Measurements from ENCODE around the gene PGAP1.

DNA sequence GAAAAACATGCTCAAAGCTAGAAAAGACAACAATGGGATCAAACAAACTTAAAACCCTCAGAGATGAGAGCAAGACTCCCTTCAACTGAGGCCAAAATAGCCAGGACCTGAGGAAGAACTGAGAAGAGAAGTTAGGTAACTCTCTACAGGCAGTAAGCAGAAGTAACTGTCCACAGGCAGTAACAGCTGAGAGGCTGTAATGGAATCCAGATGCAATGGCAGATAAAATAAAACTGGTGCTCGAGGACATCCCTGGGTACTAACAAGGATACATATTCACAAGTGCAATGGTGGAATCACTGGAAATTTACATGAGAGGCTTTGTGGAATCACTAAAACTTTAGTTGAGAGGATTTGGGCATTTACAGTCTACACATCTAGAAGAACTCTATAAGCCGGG is 86.9 kb downstream of the PGAP1 start:
- TF ChIP-seq, protein P1, sequence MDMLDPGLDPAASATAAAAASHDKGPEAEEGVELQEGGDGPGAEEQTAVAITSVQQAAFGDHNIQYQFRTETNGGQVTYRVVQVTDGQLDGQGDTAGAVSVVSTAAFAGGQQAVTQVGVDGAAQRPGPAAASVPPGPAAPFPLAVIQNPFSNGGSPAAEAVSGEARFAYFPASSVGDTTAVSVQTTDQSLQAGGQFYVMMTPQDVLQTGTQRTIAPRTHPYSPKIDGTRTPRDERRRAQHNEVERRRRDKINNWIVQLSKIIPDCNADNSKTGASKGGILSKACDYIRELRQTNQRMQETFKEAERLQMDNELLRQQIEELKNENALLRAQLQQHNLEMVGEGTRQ (IDR thresholded peaks at IDR 0.05; ENCODE audit: borderline replicate concordance, low read depth, low read length), result no peak
- TF ChIP-seq TCF12 (IDR thresholded peaks at IDR 0.05) (no peak), CHD2 (IDR thresholded peaks at IDR 0.05; ENCODE audit: low read length, partially characterized antibody) (no peak), RAD21 (IDR thresholded peaks at IDR 0.05; ENCODE audit: low read length) (no peak), FOXM1 (IDR thresholded peaks at IDR 0.05; ENCODE audit: low read depth) (no peak), TEAD4 (IDR thresholded peaks at IDR 0.05; ENCODE audit: borderline replicate concordance, insufficient read depth) (no peak), EZH2phosphoT487 (IDR thresholded peaks at IDR 0.05; ENCODE audit: borderline replicate concordance, low read depth) (no peak), RFX5 (IDR thresholded peaks at IDR 0.05; ENCODE audit: low read length) (no peak), ELF1 (IDR thresholded peaks at IDR 0.05) (no peak), GABPA (IDR thresholded peaks at IDR 0.05; ENCODE audit: low read depth) (no peak)
- TF ChIP-seq, protein P2, sequence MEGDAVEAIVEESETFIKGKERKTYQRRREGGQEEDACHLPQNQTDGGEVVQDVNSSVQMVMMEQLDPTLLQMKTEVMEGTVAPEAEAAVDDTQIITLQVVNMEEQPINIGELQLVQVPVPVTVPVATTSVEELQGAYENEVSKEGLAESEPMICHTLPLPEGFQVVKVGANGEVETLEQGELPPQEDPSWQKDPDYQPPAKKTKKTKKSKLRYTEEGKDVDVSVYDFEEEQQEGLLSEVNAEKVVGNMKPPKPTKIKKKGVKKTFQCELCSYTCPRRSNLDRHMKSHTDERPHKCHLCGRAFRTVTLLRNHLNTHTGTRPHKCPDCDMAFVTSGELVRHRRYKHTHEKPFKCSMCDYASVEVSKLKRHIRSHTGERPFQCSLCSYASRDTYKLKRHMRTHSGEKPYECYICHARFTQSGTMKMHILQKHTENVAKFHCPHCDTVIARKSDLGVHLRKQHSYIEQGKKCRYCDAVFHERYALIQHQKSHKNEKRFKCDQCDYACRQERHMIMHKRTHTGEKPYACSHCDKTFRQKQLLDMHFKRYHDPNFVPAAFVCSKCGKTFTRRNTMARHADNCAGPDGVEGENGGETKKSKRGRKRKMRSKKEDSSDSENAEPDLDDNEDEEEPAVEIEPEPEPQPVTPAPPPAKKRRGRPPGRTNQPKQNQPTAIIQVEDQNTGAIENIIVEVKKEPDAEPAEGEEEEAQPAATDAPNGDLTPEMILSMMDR (IDR thresholded peaks at IDR 0.05), result no peak
- TF ChIP-seq, protein P3, sequence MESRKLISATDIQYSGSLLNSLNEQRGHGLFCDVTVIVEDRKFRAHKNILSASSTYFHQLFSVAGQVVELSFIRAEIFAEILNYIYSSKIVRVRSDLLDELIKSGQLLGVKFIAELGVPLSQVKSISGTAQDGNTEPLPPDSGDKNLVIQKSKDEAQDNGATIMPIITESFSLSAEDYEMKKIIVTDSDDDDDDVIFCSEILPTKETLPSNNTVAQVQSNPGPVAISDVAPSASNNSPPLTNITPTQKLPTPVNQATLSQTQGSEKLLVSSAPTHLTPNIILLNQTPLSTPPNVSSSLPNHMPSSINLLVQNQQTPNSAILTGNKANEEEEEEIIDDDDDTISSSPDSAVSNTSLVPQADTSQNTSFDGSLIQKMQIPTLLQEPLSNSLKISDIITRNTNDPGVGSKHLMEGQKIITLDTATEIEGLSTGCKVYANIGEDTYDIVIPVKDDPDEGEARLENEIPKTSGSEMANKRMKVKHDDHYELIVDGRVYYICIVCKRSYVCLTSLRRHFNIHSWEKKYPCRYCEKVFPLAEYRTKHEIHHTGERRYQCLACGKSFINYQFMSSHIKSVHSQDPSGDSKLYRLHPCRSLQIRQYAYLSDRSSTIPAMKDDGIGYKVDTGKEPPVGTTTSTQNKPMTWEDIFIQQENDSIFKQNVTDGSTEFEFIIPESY (IDR thresholded peaks at IDR 0.05; ENCODE audit: borderline replicate concordance, low read depth), result no peak
